Keratinocyte (primary cell): ENCODE data around the gene POLA1.

ENCODE experiments used
- EZH2 ChIP-seq: IDR thresholded peaks from one replicate; pipeline ENCODE4 v1.6.1; 2012; ENCODE audit warnings: inconsistent platforms, mild to moderate bottlenecking, low read length, moderate library complexity
- TF ChIP-seq, protein P1 (sequence below), 3 experiments: IDR thresholded peaks in 1 of 3; conservative IDR thresholded peaks in 1 of 3; optimal IDR thresholded peaks in 1 of 3; 2 replicates in 2 of 3; 3 replicates in 1 of 3; pipeline versions ENCODE3 to v1.5.1; 2011; ENCODE audit warnings: low read length in 3 of 3, mild to moderate bottlenecking in 3 of 3, moderate library complexity in 2 of 3, control low read depth in 1 of 3, inconsistent platforms in 1 of 3; ENCODE audit not compliant: insufficient read depth in 2 of 3; ENCODE audit errors: extremely low read depth in 1 of 3

DNA sequence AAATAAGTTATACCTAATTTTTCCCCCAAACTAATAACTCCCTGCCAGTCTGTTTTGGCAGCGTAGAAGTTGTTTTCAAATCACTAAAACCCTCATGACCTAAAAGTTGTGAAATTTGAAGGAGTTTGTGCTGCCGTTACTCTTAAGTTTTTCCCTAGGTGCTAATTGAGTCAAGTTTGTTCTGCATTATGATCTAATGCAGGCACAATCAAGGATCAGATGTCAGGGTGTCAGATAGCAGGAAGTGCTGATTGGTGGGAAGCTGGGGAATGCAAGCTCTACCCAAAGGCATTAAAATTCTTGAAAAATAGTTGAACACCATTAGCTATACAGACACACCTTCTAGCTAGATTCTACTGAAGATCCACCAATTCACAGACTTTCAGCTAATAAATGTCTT is 270.1 kb downstream of the POLA1 start:
- TF ChIP-seq, protein P1, sequence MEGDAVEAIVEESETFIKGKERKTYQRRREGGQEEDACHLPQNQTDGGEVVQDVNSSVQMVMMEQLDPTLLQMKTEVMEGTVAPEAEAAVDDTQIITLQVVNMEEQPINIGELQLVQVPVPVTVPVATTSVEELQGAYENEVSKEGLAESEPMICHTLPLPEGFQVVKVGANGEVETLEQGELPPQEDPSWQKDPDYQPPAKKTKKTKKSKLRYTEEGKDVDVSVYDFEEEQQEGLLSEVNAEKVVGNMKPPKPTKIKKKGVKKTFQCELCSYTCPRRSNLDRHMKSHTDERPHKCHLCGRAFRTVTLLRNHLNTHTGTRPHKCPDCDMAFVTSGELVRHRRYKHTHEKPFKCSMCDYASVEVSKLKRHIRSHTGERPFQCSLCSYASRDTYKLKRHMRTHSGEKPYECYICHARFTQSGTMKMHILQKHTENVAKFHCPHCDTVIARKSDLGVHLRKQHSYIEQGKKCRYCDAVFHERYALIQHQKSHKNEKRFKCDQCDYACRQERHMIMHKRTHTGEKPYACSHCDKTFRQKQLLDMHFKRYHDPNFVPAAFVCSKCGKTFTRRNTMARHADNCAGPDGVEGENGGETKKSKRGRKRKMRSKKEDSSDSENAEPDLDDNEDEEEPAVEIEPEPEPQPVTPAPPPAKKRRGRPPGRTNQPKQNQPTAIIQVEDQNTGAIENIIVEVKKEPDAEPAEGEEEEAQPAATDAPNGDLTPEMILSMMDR (optimal IDR thresholded peaks at IDR 0.05 in 1 of 3, IDR thresholded peaks at IDR 0.05 in 1 of 3, conservative IDR thresholded peaks at IDR 0.05 in 1 of 3; ENCODE audit: extremely low read depth in 1 of 3, insufficient read depth in 2 of 3, low read length in 3 of 3), result no peak
- no peak for TF ChIP-seq EZH2
